ENCODE results near the gene IZUMO4.

GRCh38 chr19:2061495-2062388 lies 35.0 kb upstream of the IZUMO4 start:
- TF ChIP-seq CTBP1 (IDR thresholded peaks at IDR 0.05; ENCODE audit: borderline replicate concordance) (no peak), FOXM1 (IDR thresholded peaks at IDR 0.05; ENCODE audit: borderline replicate concordance) (no peak), BHLHE40 (IDR thresholded peaks at IDR 0.05; ENCODE audit: borderline replicate concordance) (no peak)
